Loucy (cell line): ENCODE measurements around the gene SNX27.

Experiments
- CTCF ChIP-seq: fragments of 200-600 bp; sonication (generic); conservative IDR thresholded peaks from 2 replicates; pipeline ENCODE4 v1.5.1; 2014; ENCODE audit warnings: mild to moderate bottlenecking, antibody characterized with exemption, low read length
- EZH2phosphoT487 ChIP-seq: fragments of 200-600 bp; IDR thresholded peaks from 2 replicates; pipeline ENCODE4 v1.6.1; 2018; ENCODE audit warnings: antibody characterized with exemption, mild to moderate bottlenecking, moderate library complexity, borderline replicate concordance

GRCh38 chr1:151613282-151613780 is 1.5 kb downstream of the SNX27 start:
- no peak for TF ChIP-seq CTCF
- no peak for TF ChIP-seq EZH2phosphoT487
